Loucy (cell line): ENCODE measurements around the gene ZNF609.

Experiments used
- H2AFZ ChIP-seq: fragments of 200-600 bp; sonication (generic); 2 replicates; pipeline ENCODE4 v1.6.0; 2016; ENCODE audit warnings: antibody characterized with exemption, mild to moderate bottlenecking, low read length, moderate library complexity
- H3F3A ChIP-seq: fragments of 200-600 bp; 2 replicates; pipeline ENCODE4 v1.6.0; 2016; ENCODE audit warnings: antibody characterized with exemption, low read depth, mild to moderate bottlenecking
- H3K27me3 ChIP-seq: fragments of 200-600 bp; sonication (generic); 2 replicates; pipeline ENCODE4 v1.6.1; 2014; ENCODE audit warnings: low read length, mild to moderate bottlenecking; ENCODE audit not compliant: insufficient read depth, poor library complexity, severe bottlenecking
- H3K36me3 ChIP-seq: fragments of 200-600 bp; sonication (generic); 2 replicates; pipeline ENCODE4 v1.6.1; 2016; ENCODE audit warnings: low read length; ENCODE audit not compliant: insufficient read depth
- H3K4me1 ChIP-seq: fragments of 200-600 bp; sonication (generic); 2 replicates; pipeline ENCODE4 v1.5.1; 2014; ENCODE audit warnings: low read length, mild to moderate bottlenecking; ENCODE audit not compliant: insufficient read depth, poor library complexity, severe bottlenecking
- H3K4me2 ChIP-seq: fragments of 200-600 bp; sonication (generic); 2 replicates; pipeline ENCODE4 v1.6.0; 2014; ENCODE audit warnings: antibody characterized with exemption, low read length, low read depth, mild to moderate bottlenecking; ENCODE audit not compliant: poor library complexity, severe bottlenecking
- H3K4me3 ChIP-seq: fragments of 200-600 bp; sonication (generic); 2 replicates; pipeline ENCODE4 v1.5.1; 2014; ENCODE audit warnings: low read length, mild to moderate bottlenecking, mixed read lengths; ENCODE audit not compliant: poor library complexity, severe bottlenecking
- H3K79me2 ChIP-seq: fragments of 200-600 bp; sonication (generic); 2 replicates; pipeline ENCODE4 v1.6.1; 2014; ENCODE audit warnings: low read length; ENCODE audit not compliant: insufficient read depth
- H3K9ac ChIP-seq: fragments of 200-600 bp; sonication (generic); 2 replicates; pipeline ENCODE4 v1.6.0; 2014; ENCODE audit warnings: mild to moderate bottlenecking, low read depth, low read length, moderate library complexity; ENCODE audit not compliant: poor library complexity, severe bottlenecking
- H3K9me2 ChIP-seq: fragments of 200-600 bp; sonication (generic); replicated peaks from 2 replicates; pipeline ENCODE4 v1.6.1; 2016; ENCODE audit warnings: low read depth, low read length, mixed read lengths
- H3K9me3 ChIP-seq: fragments of 200-600 bp; sonication (generic); 2 replicates; pipeline ENCODE4 v1.6.1; 2014; ENCODE audit warnings: mild to moderate bottlenecking, antibody characterized with exemption, low read length, low read depth; ENCODE audit not compliant: insufficient read depth
- H4K20me1 ChIP-seq: fragments of 200-600 bp; sonication (generic); 2 replicates; pipeline ENCODE4 v1.6.0; 2014; ENCODE audit warnings: antibody characterized with exemption, low read length, mild to moderate bottlenecking; ENCODE audit not compliant: insufficient read depth, poor library complexity, severe bottlenecking
- EZH2phosphoT487 ChIP-seq: fragments of 200-600 bp; IDR thresholded peaks from 2 replicates; pipeline ENCODE4 v1.6.1; 2018; ENCODE audit warnings: antibody characterized with exemption, mild to moderate bottlenecking, moderate library complexity, borderline replicate concordance
- TF ChIP-seq, protein P1 (sequence below): fragments of 200-600 bp; sonication (generic); conservative IDR thresholded peaks from 2 replicates; pipeline ENCODE4 v1.5.1; 2014; ENCODE audit warnings: mild to moderate bottlenecking, antibody characterized with exemption, low read length

Gene ZNF609

DNA sequence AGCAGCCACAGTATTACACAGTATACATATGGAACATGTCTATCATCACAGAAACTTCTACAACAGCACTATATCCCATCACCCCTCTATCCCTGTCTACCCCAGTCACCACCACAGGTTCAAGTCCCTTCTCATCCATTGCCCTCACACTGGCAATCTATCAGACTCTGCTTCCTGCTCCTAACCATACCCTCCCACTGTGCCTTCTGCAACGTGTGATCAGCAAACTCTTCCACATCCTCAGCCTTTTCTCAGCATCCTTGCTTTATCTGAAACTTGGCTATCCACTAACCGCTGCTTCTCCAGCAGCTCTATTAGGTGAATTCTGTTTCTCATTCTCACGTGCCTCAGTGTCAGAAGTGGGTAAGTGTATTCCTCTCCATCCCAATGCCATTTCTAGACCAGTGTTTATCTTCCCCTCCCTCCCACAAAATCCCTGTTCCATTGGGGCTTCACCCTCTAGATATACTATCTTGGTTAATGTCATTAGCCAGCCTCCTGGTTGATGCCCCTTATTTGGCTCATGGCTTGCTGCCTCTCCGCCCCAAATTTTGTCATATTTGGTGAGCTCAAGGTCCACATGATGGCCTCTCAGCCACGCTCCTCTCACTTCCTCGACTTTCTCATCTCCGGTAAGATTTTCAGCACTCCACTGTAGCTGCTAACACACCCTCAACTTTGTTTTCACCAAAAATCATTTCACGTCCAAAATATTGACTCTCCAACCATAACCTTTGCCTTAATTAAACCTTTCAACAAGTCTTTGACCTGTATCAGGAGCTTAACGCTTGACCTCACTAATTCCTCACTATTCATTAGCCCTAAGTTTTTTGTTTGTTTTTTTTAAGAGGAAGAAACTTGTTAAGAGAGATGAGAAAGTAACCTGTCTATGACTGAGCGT, 245.9 kb downstream of the ZNF609 start:
- Histone ChIP-seq H3K9me3 (no peaks in the 10 kb centered on the region), H3K4me3 (no peak overlapping the region), H3K36me3 (no peaks in the 10 kb centered on the region), H3K4me2 (no peak overlapping the region), H3F3A (no peaks in the 10 kb centered on the region), H3K79me2 (peaks cover 17% of the 10 kb centered on the region), H3K9ac (no peak overlapping the region), H3K4me1 (peaks cover 21% of the 10 kb centered on the region), H3K27me3 (no peaks in the 10 kb centered on the region), H2AFZ (no peak overlapping the region), H3K9me2 (no peaks in the 10 kb centered on the region), H4K20me1 (peaks cover 13% of the 10 kb centered on the region)
- no peak for TF ChIP-seq EZH2phosphoT487
- TF ChIP-seq, protein P1, sequence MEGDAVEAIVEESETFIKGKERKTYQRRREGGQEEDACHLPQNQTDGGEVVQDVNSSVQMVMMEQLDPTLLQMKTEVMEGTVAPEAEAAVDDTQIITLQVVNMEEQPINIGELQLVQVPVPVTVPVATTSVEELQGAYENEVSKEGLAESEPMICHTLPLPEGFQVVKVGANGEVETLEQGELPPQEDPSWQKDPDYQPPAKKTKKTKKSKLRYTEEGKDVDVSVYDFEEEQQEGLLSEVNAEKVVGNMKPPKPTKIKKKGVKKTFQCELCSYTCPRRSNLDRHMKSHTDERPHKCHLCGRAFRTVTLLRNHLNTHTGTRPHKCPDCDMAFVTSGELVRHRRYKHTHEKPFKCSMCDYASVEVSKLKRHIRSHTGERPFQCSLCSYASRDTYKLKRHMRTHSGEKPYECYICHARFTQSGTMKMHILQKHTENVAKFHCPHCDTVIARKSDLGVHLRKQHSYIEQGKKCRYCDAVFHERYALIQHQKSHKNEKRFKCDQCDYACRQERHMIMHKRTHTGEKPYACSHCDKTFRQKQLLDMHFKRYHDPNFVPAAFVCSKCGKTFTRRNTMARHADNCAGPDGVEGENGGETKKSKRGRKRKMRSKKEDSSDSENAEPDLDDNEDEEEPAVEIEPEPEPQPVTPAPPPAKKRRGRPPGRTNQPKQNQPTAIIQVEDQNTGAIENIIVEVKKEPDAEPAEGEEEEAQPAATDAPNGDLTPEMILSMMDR = no peak

DNA sequence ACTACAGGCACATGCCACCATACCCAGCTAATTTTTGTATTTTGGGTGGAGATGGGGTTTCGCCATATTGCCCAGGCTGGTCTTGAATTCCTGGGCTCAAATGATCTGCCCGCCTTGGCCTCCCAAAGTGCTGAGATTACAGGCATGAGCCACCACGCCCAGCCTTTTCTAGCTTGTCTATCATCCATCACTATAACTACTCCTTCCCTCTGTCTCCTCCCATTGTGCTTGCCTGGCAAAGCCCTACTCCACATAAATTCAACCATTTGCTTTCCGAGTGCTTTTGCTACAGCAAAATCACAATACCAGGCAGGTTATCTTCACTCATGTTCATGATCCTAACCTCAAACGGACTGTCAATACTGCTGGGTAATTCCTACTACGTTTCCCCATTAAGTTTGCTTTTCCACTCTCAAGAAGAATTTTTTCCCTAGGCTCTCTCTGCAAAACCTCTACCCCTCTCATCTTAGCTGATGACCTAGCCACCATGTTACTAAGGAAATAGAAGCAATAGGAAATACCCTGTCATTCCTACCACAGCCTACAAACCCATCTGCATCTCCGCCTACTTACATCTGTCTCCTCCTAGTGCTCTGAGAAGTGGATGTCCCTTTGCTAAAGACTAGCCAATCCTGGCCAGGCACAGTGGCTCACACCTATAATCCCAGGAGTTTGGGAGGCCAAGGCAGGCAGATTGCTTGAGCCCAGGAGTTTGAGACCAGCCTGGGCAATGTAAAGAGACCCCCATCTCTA, 250.5 kb downstream of the ZNF609 start:
- H3F3A ChIP-seq = no peaks in the 10 kb centered on the region
- TF ChIP-seq, protein P1 = no peak
- H3K27me3 ChIP-seq = no peaks in the 10 kb centered on the region
- no peaks in the 10 kb centered on the region for H3K36me3 ChIP-seq
- no peak overlapping the region for H3K4me3 ChIP-seq
- no peaks in the 10 kb centered on the region for H3K4me1 ChIP-seq
- H3K9me3 ChIP-seq = no peaks in the 10 kb centered on the region
- no peaks in the 10 kb centered on the region for H3K9me2 ChIP-seq
- no peaks in the 10 kb centered on the region for H3K79me2 ChIP-seq
- no peak overlapping the region for H3K9ac ChIP-seq
- H3K4me2 ChIP-seq = no peak overlapping the region
- no peaks in the 10 kb centered on the region for H4K20me1 ChIP-seq
- H2AFZ ChIP-seq = no peak overlapping the region

DNA sequence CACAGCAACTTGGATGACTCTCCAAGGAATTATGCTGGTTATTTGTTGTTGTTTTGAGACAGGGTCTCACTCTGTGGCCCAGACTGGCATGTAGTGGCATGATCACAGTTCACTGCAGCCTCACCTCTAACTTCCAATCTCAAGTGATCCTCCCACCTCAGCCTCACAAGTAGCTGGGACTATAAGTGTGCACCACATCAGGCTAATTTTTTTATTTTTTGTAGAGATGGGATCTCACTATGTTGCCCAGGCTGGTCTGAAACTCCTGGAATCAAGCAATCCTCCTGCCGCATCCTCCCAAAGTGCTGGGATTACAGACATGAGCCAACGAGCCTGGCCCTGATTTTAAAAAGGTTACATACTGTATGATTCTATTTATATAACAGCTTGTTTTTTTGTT, 252.0 kb downstream of the ZNF609 start:
- Histone ChIP-seq H3K9me3 (no peaks in the 10 kb centered on the region), H3K4me1 (no peaks in the 10 kb centered on the region), H2AFZ (no peak overlapping the region), H3F3A (no peaks in the 10 kb centered on the region), H4K20me1 (no peaks in the 10 kb centered on the region), H3K4me2 (no peak overlapping the region), H3K9me2 (no peaks in the 10 kb centered on the region), H3K36me3 (no peaks in the 10 kb centered on the region), H3K9ac (no peak overlapping the region), H3K79me2 (no peaks in the 10 kb centered on the region), H3K4me3 (no peak overlapping the region), H3K27me3 (no peaks in the 10 kb centered on the region)
- TF ChIP-seq EZH2phosphoT487 = no peak
- TF ChIP-seq, protein P1 = no peak
